Brain microvascular endothelial cell (primary cell): Measurements from ENCODE around the gene TEDC2.

Source experiments
- DNase-seq: peaks from one replicate; pipeline ENCODE4 v3.0.0-alpha.2; 2020
- H3K27ac ChIP-seq: fragments of 250-450 bp; sonication (Bioruptor Pico); 2 replicates; pipeline ENCODE4 v1.5.1; 2020; ENCODE audit warnings: mild to moderate bottlenecking, moderate library complexity
- H3K27me3 ChIP-seq: fragments of 250-450 bp; sonication (Bioruptor Pico); replicated peaks from 2 replicates; pipeline ENCODE4 v1.5.1; 2020; ENCODE audit warnings: mild to moderate bottlenecking
- H3K36me3 ChIP-seq: fragments of 250-450 bp; sonication (Bioruptor Pico); replicated peaks from 2 replicates; pipeline ENCODE4 v1.5.1; 2020; ENCODE audit warnings: mild to moderate bottlenecking
- H3K4me3 ChIP-seq: 2 replicates; pipeline ENCODE4 v1.5.1; 2011; ENCODE audit warnings: low read depth, mild to moderate bottlenecking, control low read depth, low read length, moderate library complexity
- in situ Hi-C: cut with HindIII; loops from 2 replicates; pipeline ENCODE4 v1.10.0; 2017; ENCODE audit warnings: low sequenced_read_pairs, low pct_ligation_motif_present
- TF ChIP-seq, protein P1 (sequence below): IDR thresholded peaks from 2 replicates; pipeline ENCODE4 v1.5.1; 2011; ENCODE audit warnings: low read depth, mild to moderate bottlenecking, moderate library complexity, low read length, control low read depth, inconsistent platforms; ENCODE audit errors: missing control alignments

The TEDC2 gene

DNA sequence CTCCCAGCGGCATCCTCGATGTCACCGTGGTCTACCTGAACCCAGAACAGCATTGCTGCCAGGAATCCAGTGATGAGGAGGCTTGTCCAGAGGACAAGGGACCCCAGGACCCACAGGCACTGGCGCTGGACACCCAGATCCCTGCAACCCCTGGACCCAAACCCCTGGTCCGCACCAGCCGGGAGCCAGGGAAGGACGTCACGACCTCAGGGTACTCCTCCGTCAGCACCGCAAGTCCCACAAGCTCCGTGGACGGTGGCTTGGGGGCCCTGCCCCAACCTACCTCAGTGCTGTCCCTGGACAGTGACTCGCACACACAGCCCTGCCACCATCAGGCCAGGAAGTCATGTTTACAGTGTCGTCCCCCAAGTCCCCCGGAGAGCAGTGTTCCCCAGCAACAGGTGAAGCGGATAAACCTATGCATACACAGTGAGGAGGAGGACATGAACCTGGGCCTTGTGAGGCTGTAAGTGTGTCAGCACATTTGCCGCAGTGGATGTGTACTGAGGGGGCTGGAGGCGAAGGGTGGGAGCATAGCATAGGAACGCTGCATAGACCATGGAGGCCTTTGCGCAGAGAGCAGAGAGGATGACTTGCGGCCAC lies 3.3 kb upstream of the TEDC2 start:
- no peak for DNase-seq
- Histone ChIP-seq H3K27ac (no peak overlapping the region), H3K4me3 (no peak overlapping the region), H3K27me3 (no peaks in the 10 kb centered on the region), H3K36me3 (peaks cover 16% of the 10 kb centered on the region)
- TF ChIP-seq, protein P1, sequence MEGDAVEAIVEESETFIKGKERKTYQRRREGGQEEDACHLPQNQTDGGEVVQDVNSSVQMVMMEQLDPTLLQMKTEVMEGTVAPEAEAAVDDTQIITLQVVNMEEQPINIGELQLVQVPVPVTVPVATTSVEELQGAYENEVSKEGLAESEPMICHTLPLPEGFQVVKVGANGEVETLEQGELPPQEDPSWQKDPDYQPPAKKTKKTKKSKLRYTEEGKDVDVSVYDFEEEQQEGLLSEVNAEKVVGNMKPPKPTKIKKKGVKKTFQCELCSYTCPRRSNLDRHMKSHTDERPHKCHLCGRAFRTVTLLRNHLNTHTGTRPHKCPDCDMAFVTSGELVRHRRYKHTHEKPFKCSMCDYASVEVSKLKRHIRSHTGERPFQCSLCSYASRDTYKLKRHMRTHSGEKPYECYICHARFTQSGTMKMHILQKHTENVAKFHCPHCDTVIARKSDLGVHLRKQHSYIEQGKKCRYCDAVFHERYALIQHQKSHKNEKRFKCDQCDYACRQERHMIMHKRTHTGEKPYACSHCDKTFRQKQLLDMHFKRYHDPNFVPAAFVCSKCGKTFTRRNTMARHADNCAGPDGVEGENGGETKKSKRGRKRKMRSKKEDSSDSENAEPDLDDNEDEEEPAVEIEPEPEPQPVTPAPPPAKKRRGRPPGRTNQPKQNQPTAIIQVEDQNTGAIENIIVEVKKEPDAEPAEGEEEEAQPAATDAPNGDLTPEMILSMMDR = no peak
- in situ Hi-C loops = no loop called here

DNA sequence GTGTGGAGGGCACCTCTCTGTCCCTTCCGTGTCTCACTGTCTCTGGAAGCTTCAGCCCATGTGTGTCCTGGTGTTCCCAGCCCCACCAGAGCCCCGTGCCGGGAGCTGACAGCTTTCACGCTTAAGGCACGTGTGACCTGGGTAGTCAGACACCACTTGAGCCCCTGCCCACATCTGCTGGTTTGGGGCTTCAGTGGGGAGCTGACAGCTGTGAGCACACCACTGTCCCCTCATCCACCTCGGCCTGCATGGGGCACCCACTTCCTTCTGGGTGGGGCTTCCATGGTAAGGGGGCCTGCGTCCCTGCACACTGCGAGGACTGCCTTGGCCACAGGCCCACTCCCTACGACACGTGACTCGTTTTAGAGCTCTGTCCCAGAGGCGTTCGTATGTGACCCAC lies 2.6 kb upstream of the TEDC2 start:
- Histone ChIP-seq H3K4me3 (no peak overlapping the region), H3K27ac (no peak overlapping the region), H3K27me3 (no peaks in the 10 kb centered on the region), H3K36me3 (peaks cover 16% of the 10 kb centered on the region)
- in situ Hi-C loops = no loop called here
- TF ChIP-seq, protein P1 = no peak
- no peak for DNase-seq

DNA sequence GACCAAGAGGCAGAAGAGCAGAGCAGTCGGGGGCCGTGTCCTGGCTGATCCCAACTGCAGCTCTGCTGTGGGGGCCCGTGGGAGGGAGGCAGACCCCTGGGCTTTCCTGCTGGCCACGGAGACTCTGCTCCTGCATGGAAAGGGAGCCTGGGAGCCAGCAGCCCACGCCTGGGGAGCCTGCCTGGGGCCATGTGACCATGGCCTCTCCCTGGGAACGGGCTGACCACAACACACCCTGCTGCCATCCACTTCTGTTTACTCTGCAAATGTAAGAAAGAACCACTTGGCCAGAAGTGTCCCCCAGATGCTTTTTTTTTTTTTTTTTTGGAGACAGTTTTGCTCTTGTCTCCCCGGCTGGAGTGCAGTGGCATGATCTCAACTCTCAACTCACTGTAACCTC lies 2.0 kb upstream of the TEDC2 start:
- Histone ChIP-seq H3K36me3 (peaks cover 14% of the 10 kb centered on the region), H3K4me3 (no peak overlapping the region)

DNA sequence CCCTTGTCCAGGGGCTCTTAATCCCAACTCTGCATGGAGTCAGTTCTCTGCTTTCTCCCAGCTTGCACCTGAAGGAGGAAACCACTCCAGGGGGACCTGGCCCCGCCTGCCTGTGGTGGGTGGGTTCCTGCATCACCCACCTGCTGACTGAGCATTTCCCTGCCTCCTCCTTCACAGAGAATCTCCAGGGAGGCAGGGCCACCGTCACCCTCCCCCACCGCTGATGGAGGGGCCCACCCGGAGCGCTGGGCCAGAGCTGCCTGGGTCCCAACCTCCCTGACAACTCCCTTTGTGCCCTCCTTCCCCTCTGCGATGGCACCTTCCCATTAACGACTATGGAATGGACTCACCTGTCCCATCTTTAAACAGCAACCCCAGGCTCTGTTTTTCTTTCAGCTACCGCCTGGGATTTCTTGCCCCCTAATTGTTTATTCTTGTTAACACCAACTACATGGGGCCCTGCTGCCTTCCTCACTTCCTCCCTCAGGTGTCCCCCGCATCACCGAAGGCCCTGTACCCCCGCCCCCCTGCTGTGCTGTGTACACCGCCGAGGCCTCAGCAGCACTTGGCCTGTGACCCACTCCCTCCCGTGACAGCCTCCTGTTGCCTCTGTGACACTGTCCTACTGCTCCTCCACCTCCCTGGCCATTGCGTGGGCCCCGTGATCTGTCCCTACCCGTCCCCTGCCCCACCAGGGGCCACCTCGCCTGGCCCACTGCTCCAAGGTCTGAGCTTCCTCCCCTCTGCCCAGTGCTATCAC lies 842 bp upstream of the TEDC2 start:
- Histone ChIP-seq H3K36me3 (peaks cover 12% of the 10 kb centered on the region), H3K27ac (no peak overlapping the region), H3K27me3 (no peaks in the 10 kb centered on the region), H3K4me3 (peak overlapping the region; percentile 61)
- in situ Hi-C loops = no loop called here
- DNase-seq = no peak
- TF ChIP-seq, protein P1 = no peak

More for the DNA sequence above, 2.0 kb upstream of the TEDC2 start:
- Histone ChIP-seq H3K27me3 (no peaks in the 10 kb centered on the region), H3K27ac (no peak overlapping the region)
- DNase-seq = no peak
- TF ChIP-seq, protein P1 = no peak
- in situ Hi-C loops = no loop called here

DNA sequence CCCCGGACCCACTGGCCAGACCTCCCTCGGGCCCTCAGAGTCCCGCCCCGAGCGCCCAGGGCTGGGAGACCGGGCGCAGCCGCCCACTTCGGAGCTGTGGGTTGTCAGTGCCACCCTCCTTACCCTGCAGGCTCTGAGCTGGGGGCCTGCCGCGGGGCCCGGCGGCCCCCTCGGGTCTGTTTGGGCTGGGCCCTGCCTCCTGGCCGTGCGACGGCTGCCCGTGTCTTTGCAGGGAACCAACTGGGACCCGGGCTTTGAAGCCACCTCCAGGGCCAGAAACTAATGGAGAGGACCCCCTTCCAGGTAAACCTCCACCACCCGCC lies 443 bp downstream of the TEDC2 start:
- DNase-seq = no peak
- in situ Hi-C loops = no loop called here
- peak overlapping the region; percentile 61 for H3K4me3 ChIP-seq
- H3K36me3 ChIP-seq = peaks cover 8% of the 10 kb centered on the region
- TF ChIP-seq, protein P1 = no peak
- H3K27ac ChIP-seq = no peak overlapping the region
- no peaks in the 10 kb centered on the region for H3K27me3 ChIP-seq

DNA sequence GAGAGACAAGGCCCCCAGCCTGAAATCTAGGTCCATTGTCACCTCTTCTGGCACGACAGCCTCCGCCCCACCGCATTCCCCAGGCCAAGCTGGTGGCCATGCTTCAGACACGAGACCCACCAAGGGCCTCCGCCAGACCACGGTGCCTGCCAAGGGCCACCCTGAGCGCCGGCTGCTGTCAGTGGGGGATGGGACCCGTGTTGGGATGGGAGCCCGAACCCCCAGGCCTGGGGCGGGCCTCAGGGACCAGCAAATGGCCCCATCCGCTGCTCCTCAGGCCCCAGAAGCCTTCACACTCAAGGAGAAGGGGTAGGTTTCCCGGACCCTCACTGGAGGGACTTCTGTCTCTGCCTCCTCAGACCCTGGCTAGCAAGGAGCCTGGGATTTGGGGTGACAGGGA lies 1.0 kb downstream of the TEDC2 start:
- DNase-seq = no peak
- Histone ChIP-seq H3K27ac (no peak overlapping the region), H3K4me3 (peak overlapping the region; percentile 61), H3K27me3 (no peaks in the 10 kb centered on the region), H3K36me3 (peaks cover 8% of the 10 kb centered on the region)
- TF ChIP-seq, protein P1 = no peak
- in situ Hi-C loops = no loop called here
